ENCODE data around the gene SRF.

Gene SRF

GRCh38 chr6:43189776-43190304 lies 18.8 kb downstream of the SRF start:
- Histone ChIP-seq H3K9me3 (ENCODE audit: low read length) (no peaks in the 10 kb centered on the region), H3K27me3 (ENCODE audit: insufficient read depth, low read length) (no peaks in the 10 kb centered on the region), H3K4me3 (ENCODE audit: low read depth, low read length, poor library complexity, severe bottlenecking) (no peak overlapping the region), H3K36me3 (ENCODE audit: insufficient read depth, low read length) (peaks cover 44% of the 10 kb centered on the region), H3K27ac (ENCODE audit: low read depth, low read length, poor library complexity, severe bottlenecking) (no peak overlapping the region), H3K4me1 (ENCODE audit: insufficient read depth, low read length, severe bottlenecking) (no peaks in the 10 kb centered on the region), H3K9ac (ENCODE audit: low read length) (no peak overlapping the region), H3K4me2 (ENCODE audit: low read length) (no peak overlapping the region), H3K79me2 (ENCODE audit: insufficient read depth, low read length) (no peaks in the 10 kb centered on the region), H2AFZ (ENCODE audit: low read length) (no peak overlapping the region), H3F3A (ENCODE audit: insufficient read depth, low read length) (no peaks in the 10 kb centered on the region), H4K20me1 (ENCODE audit: insufficient read depth, low read length) (no peaks in the 10 kb centered on the region), H3K9me2 (ENCODE audit: low read depth, low read length) (no peaks in the 10 kb centered on the region)
- TF ChIP-seq, protein P1, sequence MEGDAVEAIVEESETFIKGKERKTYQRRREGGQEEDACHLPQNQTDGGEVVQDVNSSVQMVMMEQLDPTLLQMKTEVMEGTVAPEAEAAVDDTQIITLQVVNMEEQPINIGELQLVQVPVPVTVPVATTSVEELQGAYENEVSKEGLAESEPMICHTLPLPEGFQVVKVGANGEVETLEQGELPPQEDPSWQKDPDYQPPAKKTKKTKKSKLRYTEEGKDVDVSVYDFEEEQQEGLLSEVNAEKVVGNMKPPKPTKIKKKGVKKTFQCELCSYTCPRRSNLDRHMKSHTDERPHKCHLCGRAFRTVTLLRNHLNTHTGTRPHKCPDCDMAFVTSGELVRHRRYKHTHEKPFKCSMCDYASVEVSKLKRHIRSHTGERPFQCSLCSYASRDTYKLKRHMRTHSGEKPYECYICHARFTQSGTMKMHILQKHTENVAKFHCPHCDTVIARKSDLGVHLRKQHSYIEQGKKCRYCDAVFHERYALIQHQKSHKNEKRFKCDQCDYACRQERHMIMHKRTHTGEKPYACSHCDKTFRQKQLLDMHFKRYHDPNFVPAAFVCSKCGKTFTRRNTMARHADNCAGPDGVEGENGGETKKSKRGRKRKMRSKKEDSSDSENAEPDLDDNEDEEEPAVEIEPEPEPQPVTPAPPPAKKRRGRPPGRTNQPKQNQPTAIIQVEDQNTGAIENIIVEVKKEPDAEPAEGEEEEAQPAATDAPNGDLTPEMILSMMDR (IDR thresholded peaks at IDR 0.05; ENCODE audit: low read length), result no peak
- TF ChIP-seq EZH2 (IDR thresholded peaks at IDR 0.05; ENCODE audit: borderline replicate concordance, low read length), result no peak

- H3K9me2 ChIP-seq (ENCODE audit: low read depth, low read length), result no peaks in the 10 kb centered on the region
- H3K9ac ChIP-seq (ENCODE audit: low read length), result no peak overlapping the region
- no peaks in the 10 kb centered on the region for H3K27me3 ChIP-seq (ENCODE audit: insufficient read depth, low read length)
- H3K9me3 ChIP-seq (ENCODE audit: low read length), result no peaks in the 10 kb centered on the region
- peaks cover 36% of the 10 kb centered on the region for H3K36me3 ChIP-seq (ENCODE audit: insufficient read depth, low read length)
- no peaks in the 10 kb centered on the region for H3F3A ChIP-seq (ENCODE audit: insufficient read depth, low read length)
- H3K4me2 ChIP-seq (ENCODE audit: low read length), result no peak overlapping the region
- no peak overlapping the region for H3K27ac ChIP-seq (ENCODE audit: low read depth, low read length, poor library complexity, severe bottlenecking)
- H4K20me1 ChIP-seq (ENCODE audit: insufficient read depth, low read length), result no peaks in the 10 kb centered on the region
- H2AFZ ChIP-seq (ENCODE audit: low read length), result no peak overlapping the region
- H3K4me1 ChIP-seq (ENCODE audit: insufficient read depth, low read length, severe bottlenecking), result no peaks in the 10 kb centered on the region
- H3K4me3 ChIP-seq (ENCODE audit: low read depth, low read length, poor library complexity, severe bottlenecking), result no peak overlapping the region
- no peak for TF ChIP-seq EZH2 (IDR thresholded peaks at IDR 0.05; ENCODE audit: borderline replicate concordance, low read length)
- TF ChIP-seq, protein P1 (IDR thresholded peaks at IDR 0.05; ENCODE audit: low read length), result no peak
- H3K79me2 ChIP-seq (ENCODE audit: insufficient read depth, low read length), result no peaks in the 10 kb centered on the region
Observed at GRCh38 chr6:43192911-43193310, 21.8 kb downstream of the SRF start.

GRCh38 chr6:43193929-43194328 lies 22.9 kb downstream of the SRF start:
- no peaks in the 10 kb centered on the region for H4K20me1 ChIP-seq (ENCODE audit: insufficient read depth, low read length)
- H3K4me2 ChIP-seq (ENCODE audit: low read length), result no peak overlapping the region
- no peaks in the 10 kb centered on the region for H3F3A ChIP-seq (ENCODE audit: insufficient read depth, low read length)
- H3K4me3 ChIP-seq (ENCODE audit: low read depth, low read length, poor library complexity, severe bottlenecking), result no peak overlapping the region
- H3K9ac ChIP-seq (ENCODE audit: low read length), result no peak overlapping the region
- TF ChIP-seq, protein P1 (IDR thresholded peaks at IDR 0.05; ENCODE audit: low read length), result no peak
- TF ChIP-seq EZH2 (IDR thresholded peaks at IDR 0.05; ENCODE audit: borderline replicate concordance, low read length), result no peak
- no peaks in the 10 kb centered on the region for H3K4me1 ChIP-seq (ENCODE audit: insufficient read depth, low read length, severe bottlenecking)
- no peaks in the 10 kb centered on the region for H3K9me3 ChIP-seq (ENCODE audit: low read length)
- H3K36me3 ChIP-seq (ENCODE audit: insufficient read depth, low read length), result peaks cover 29% of the 10 kb centered on the region; the same call in 1 of the 2 replicates
- no peaks in the 10 kb centered on the region for H3K27me3 ChIP-seq (ENCODE audit: insufficient read depth, low read length)
- no peaks in the 10 kb centered on the region for H3K9me2 ChIP-seq (ENCODE audit: low read depth, low read length)
- H2AFZ ChIP-seq (ENCODE audit: low read length), result no peak overlapping the region
- H3K27ac ChIP-seq (ENCODE audit: low read depth, low read length, poor library complexity, severe bottlenecking), result no peak overlapping the region
- H3K79me2 ChIP-seq (ENCODE audit: insufficient read depth, low read length), result no peaks in the 10 kb centered on the region

Measured in OCI-LY1 (cell line).